HG03457 (cell line): ENCODE measurements around the gene TGM6.

ENCODE experiments used
- ATAC-seq: cut with Tn5 transposase; IDR thresholded peaks from one replicate; pipeline ENCODE4 v1.9.1; 2021; ENCODE audit warnings: moderate number of reproducible peaks; ENCODE audit not compliant: unreplicated experiment

Gene TGM6

GRCh38 chr20:2363587-2363986, 17.1 kb upstream of the TGM6 start:
- ATAC-seq = no peak

- no peak for ATAC-seq
Observed at GRCh38 chr20:2364044-2364443, 16.7 kb upstream of the TGM6 start.

GRCh38 chr20:2365091-2365490, 15.6 kb upstream of the TGM6 start:
- ATAC-seq = no peak

DNA sequence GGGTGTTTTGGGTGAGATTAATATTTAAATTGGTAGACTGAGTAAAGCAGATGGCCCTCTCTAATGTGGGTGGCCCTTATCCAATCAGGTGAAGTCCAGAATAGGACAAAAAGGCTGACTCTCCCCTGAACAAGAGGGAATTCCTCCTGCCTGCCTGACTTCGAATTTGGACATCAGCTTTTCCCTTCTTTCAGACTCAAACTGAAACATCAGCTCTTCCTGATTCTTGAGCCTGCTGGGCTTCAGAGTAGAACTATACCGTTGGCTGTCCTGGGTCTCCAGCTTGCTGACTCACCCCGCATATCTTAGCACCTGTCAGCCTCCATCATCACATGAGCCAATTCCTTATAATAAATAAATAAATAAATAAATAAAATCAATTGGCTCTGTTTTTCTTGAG, 15.0 kb upstream of the TGM6 start:
- no peak for ATAC-seq

DNA sequence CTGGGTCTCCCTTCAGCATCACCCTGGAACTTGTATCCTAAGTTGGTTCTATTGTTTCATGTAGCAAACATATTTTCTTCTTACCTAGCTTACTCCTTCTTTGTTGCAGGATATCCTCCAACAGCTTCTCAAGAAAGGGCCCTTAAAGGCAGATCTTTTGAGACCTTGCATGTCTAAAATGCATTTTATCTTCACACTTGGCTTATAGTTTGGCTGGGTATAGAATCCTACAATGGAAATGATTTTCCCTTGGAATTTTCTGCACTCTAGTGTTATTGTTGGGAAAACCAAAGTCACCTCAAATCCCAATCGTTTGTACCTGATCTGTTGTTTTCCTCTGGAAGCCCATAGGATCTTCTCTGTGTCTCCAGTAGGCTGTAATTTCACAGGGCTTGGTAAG, 12.1 kb upstream of the TGM6 start:
- no peak for ATAC-seq

DNA sequence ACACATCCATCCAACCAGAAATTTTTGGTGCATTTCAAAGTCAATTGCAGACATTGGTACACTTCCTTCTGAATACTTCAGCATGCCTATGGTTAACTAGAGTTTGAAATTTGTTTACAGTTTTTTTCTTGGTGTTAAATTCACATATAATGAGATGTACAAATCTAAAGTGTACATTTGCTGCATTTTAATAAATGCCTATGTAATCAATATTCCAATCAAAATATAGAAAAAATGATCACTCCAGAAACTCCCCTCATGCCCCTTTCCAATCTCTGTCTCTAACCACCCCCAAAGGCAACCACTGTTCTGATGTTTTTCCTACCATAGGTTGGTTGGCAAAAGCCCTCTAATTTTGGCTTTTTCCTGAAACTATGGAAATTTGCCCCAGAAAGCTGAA, 7.6 kb upstream of the TGM6 start:
- no peak for ATAC-seq

GRCh38 chr20:2374346-2375125, 6.2 kb upstream of the TGM6 start:
- no peak for ATAC-seq

DNA sequence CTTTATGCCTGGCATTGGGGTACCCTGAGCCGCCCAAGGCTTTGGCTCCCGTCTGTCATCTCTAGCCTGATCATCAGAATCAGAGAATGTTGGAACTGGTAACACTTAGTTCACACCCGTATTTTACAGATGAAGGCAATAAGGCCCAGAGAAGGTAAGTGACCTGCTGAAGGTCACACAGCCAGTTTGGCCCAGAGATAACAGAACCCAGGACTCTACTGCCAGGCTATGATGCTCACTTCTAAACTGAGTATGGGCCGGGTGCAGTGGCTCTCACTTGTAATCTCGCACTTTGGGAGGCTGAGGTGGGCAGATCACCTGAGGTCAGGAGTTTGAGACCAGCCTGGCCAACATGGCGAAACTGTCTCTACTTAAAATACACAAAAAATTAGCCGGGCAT, 1.8 kb upstream of the TGM6 start:
- no peak for ATAC-seq

DNA sequence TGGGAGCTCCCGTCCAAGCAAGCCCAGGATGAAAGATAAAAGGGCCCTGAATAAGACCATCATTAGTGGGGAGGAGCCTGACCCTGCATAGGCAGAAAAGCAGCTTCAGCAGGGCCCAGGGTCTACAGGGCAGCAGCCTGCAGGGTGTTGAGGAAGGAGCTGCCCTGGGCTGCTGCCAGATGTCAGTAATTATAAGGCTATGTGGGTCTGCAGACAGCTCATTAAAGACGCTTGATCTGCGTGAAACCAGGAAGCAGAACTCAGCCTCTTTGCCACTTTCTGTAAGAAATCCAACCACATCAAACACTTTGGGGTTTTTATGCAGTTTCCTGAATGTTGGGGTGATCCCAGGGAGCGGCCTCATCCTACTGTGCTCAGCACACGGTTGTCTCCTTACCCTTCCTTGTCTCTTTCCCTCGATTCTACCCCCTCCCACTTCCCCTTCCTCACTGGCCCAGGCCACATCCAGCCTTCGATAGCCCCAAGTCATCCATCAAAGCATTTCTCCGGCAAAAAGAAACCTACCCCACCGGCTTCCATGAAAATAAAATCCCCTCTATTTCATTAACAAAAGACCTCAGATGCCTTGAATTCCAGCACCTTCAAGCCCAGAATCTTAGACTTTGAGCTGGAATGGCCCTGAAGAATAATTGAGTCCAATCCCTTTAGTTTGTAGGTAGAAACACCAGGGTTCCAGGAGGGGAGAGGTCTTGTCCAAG, 1.0 kb upstream of the TGM6 start:
- ATAC-seq = no peak

GRCh38 chr20:2381303-2381702, 602 bp downstream of the TGM6 start:
- no peak for ATAC-seq

- ATAC-seq = no peak
Observed at GRCh38 chr20:2382833-2383232, 2.1 kb downstream of the TGM6 start.

GRCh38 chr20:2385026-2385425, 4.3 kb downstream of the TGM6 start:
- ATAC-seq = no peak

DNA sequence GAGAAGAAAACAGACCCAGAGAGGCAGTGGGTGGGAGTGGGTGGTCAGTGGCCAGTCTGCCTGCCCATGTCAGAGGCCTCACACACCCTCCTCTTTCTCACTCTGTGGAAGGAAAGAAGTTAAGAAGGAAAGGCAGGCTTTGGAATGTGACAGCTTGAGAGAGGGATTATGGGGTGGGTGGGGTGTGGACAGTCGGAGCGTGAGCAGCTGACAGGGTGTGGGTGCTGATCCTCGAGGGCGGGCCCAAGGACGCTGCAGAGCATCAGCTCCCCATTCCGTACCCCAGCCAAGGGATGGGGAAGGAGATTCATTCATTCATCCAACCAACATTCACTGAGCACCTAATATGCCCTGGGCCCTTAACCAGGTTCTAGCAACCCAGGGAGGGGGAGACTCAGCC, 4.8 kb downstream of the TGM6 start:
- no peak for ATAC-seq

- no peak for ATAC-seq
Observed at GRCh38 chr20:2386516-2387179, 5.9 kb downstream of the TGM6 start.

- no peak for ATAC-seq
Observed at GRCh38 chr20:2387180-2387577, 6.5 kb downstream of the TGM6 start.

GRCh38 chr20:2387580-2387979, 6.9 kb downstream of the TGM6 start:
- no peak for ATAC-seq

DNA sequence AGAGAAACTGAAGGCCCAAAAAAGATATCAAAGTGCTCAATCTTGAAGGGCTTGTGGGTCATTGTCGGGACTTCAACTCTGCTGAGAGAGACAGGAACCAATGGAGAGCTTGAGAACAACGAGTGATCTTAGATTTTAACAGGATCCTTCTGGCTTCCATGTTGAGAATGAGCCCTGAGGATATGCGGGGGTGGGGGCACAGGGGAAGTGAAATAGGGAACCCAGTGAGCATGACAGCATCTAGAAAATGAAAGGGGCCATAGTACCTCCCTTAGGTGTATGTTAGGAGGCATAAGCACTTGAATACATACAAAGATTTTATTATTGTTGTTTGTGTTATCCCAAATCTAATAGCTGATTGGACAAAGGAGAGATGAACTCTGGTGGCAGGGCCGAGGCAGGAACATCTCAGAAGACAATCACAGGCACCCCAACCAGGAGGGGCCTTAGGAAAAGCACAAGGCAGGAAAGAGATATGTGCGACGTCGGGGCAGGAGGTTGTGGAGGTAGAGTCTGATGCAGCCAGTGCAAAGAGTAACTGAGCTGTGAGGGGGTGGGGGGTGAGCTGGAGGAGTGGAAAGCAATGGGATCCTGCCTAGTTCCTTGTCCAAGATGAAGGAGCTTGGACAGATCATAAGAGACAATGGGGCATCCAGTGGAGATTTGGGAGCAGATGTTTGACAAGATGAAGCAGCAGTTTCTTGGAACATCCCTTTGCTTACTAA, 10.4 kb downstream of the TGM6 start:
- ATAC-seq = no peak

DNA sequence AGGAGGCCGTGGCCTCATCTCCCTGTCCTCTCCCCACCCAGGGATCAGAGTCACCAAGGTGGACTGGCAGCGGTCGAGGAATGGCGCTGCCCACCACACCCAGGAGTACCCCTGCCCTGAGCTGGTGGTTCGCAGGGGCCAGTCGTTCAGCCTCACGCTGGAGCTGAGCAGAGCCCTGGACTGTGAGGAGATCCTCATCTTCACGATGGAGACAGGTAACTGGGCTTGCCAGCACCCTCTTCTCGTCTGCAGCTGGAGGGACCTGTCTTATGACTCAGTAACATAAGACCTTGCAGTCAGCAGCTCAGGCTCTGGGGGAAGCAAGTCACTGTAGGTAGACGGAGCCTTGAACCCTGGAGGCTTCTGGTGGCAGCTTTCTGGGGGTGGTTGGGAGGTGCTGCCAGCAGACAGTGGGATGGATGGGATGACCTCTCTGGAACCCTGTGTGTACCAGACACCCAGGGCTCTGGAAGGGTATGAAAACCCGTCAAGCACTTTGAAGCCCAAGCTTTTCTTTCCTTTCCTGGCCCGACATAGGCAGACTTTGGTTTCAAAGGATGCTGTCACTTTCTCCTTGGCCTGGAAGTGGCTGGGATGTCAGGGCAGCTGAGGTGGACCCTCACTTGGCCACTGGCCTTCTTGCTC, 13.8 kb downstream of the TGM6 start:
- no peak for ATAC-seq

GRCh38 chr20:2395136-2395535, 14.4 kb downstream of the TGM6 start:
- ATAC-seq = no peak

DNA sequence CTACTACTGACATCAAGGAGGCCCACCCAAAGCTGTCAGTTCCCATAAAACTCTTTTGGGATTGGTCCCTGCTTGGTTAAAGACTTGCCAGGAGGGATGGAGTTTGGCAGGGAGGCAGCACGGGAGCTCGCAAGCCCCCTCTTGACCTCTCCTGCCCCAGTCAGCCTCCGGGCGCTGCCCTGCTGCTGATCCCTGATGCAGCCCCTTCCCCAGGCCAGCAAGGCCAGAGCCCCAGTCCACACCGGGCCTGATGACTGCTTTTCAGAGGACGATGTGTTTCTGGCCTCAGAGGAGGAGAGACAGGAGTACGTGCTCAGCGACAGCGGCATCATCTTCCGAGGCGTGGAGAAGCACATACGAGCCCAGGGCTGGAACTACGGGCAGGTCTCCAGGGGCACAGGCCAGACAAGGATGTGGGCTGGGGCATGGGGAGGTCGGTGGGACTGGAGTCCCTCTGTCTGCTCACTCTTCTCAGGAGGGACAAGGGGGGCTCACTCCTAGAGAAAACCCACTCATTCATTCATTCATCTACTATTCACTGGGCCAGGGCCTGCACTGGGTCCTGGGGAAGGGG, 15.6 kb downstream of the TGM6 start:
- ATAC-seq = no peak

DNA sequence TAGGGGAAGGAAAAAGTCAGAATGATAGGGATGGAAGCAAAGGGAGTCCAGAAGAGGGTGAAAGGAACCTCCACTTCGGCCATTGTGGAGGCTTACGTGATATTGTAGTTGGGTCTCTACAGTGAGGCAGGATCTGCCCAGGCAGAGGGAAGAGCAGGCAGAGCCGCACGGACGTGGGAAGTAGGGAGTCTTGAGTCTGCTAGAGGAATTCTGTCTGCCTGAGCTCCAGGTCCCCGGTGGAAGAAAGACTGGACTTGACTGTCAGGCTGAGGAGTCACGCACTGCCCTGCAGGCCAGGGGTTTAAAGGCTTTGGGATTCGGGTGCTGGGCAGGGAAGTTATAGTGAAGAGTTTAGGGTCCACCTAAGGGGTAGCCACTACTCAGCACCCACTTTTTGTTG, 16.4 kb downstream of the TGM6 start:
- no peak for ATAC-seq
